DND-41 (cell line): Measurements from ENCODE around the gene IFITM10.

Source experiments
- ATAC-seq: fragments of 200-7000 bp; cut with Tn5 transposase; 3 replicates; pipeline ENCODE4 v1.9.1; 2021; ENCODE audit warnings: low read depth; ENCODE audit not compliant: insufficient read depth
- DNase-seq: peaks from one replicate; pipeline ENCODE4 v3.0.0-alpha.2; 2020
- H2AFZ ChIP-seq: 2 replicates; pipeline ENCODE4 v1.6.0; 2012; ENCODE audit warnings: low read depth, low read length
- H3K27ac ChIP-seq: 2 replicates; pipeline ENCODE4 v1.5.1; 2012; ENCODE audit warnings: low read length, inconsistent platforms
- H3K27me3 ChIP-seq: fragments of 200-600 bp; sonication (generic); 2 replicates; pipeline ENCODE4 v1.6.0; 2012; ENCODE audit warnings: low read length, mild to moderate bottlenecking, inconsistent platforms; ENCODE audit not compliant: insufficient read depth, poor library complexity
- H3K36me3 ChIP-seq: 2 replicates; pipeline ENCODE4 v1.5.1; 2012; ENCODE audit warnings: low read length, inconsistent platforms; ENCODE audit not compliant: insufficient read depth
- H3K4me1 ChIP-seq: 2 replicates; pipeline ENCODE4 v1.5.1; 2012; ENCODE audit warnings: mild to moderate bottlenecking, low read length; ENCODE audit not compliant: insufficient read depth
- H3K4me2 ChIP-seq: 2 replicates; pipeline ENCODE4 v1.6.0; 2012; ENCODE audit warnings: mild to moderate bottlenecking, moderate library complexity, low read length, inconsistent platforms; ENCODE audit not compliant: insufficient read depth
- H3K4me3 ChIP-seq, 2 experiments: fragments of 200-600 bp in 1 of 2; shearing (Covaris generic) in 1 of 2; 2 replicates each; pipeline ENCODE4 v1.5.1; 2012 to 2016; ENCODE audit warnings: inconsistent platforms in 2 of 2, low read length in 2 of 2, mild to moderate bottlenecking in 2 of 2, low read depth in 1 of 2, moderate library complexity in 1 of 2
- H3K79me2 ChIP-seq: 2 replicates; pipeline ENCODE4 v1.6.0; 2012; ENCODE audit warnings: low read length, inconsistent platforms; ENCODE audit not compliant: insufficient read depth
- H3K9ac ChIP-seq: 2 replicates; pipeline ENCODE4 v1.6.0; 2012; ENCODE audit warnings: low read depth, mild to moderate bottlenecking, inconsistent platforms, low read length, moderate library complexity
- H3K9me3 ChIP-seq: 2 replicates; pipeline ENCODE4 v1.5.1; 2012; ENCODE audit warnings: low read length, moderate library complexity, mild to moderate bottlenecking, inconsistent platforms; ENCODE audit not compliant: insufficient read depth, severe bottlenecking
- H4K20me1 ChIP-seq: 2 replicates; pipeline ENCODE4 v1.6.0; 2012; ENCODE audit warnings: low read length; ENCODE audit not compliant: insufficient read depth
- CTCF ChIP-seq: IDR thresholded peaks from 2 replicates; pipeline ENCODE4 v1.5.1; 2012; ENCODE audit warnings: borderline replicate concordance, low read length, moderate library complexity, mild to moderate bottlenecking; ENCODE audit not compliant: poor library complexity, severe bottlenecking; ENCODE audit errors: extremely low read depth
- EZH2 ChIP-seq: IDR thresholded peaks from 3 replicates; pipeline ENCODE4 v1.6.1; 2012; ENCODE audit warnings: borderline replicate concordance, low read depth, mild to moderate bottlenecking, moderate library complexity, low read length, inconsistent platforms; ENCODE audit not compliant: severe bottlenecking

Gene IFITM10

GRCh38 chr11:1779034-1779805 lies 28.8 kb upstream of the IFITM10 start:
- Histone ChIP-seq H4K20me1 (no peaks in the 10 kb centered on the region), H3K27me3 (no peaks in the 10 kb centered on the region), H3K4me1 (no peaks in the 10 kb centered on the region), H3K27ac (no peak overlapping the region), H3K36me3 (no peaks in the 10 kb centered on the region), H3K4me3 (no peak overlapping the region), H3K9ac (no peak overlapping the region), H2AFZ (no peak overlapping the region), H3K9me3 (no peaks in the 10 kb centered on the region), H3K79me2 (no peaks in the 10 kb centered on the region), H3K4me2 (no peak overlapping the region)
- DNase-seq (no peak), ATAC-seq (no peak)
- TF ChIP-seq EZH2 (no peak), CTCF (no peak)

GRCh38 chr11:1778141-1778911 lies 27.9 kb upstream of the IFITM10 start:
- TF ChIP-seq EZH2: no peak
- peaks cover under 1% of the 10 kb centered on the region; the same call in 1 of the 2 replicates for H3K4me1 ChIP-seq
- no peak overlapping the region for H3K4me3 ChIP-seq
- no peak for ATAC-seq
- no peak for DNase-seq
- no peaks in the 10 kb centered on the region for H4K20me1 ChIP-seq
- H3K9me3 ChIP-seq: no peaks in the 10 kb centered on the region
- H3K27ac ChIP-seq: no peak overlapping the region
- no peaks in the 10 kb centered on the region for H3K27me3 ChIP-seq
- no peaks in the 10 kb centered on the region for H3K79me2 ChIP-seq
- no peaks in the 10 kb centered on the region for H3K36me3 ChIP-seq
- no peak overlapping the region for H2AFZ ChIP-seq
- H3K9ac ChIP-seq: no peak overlapping the region
- H3K4me2 ChIP-seq: no peak overlapping the region

GRCh38 chr11:1777737-1778136 lies 27.3 kb upstream of the IFITM10 start:
- Histone ChIP-seq H3K4me3 (no peak overlapping the region), H3K4me2 (no peak overlapping the region), H4K20me1 (no peaks in the 10 kb centered on the region), H3K9me3 (no peaks in the 10 kb centered on the region), H3K27me3 (no peaks in the 10 kb centered on the region), H3K36me3 (no peaks in the 10 kb centered on the region), H3K4me1 (peaks cover 5% of the 10 kb centered on the region), H3K9ac (no peak overlapping the region), H3K27ac (no peak overlapping the region), H2AFZ (no peak overlapping the region), H3K79me2 (no peaks in the 10 kb centered on the region)
- no peak for ATAC-seq
- TF ChIP-seq EZH2: no peak
- TF ChIP-seq CTCF: no peak
- no peak for DNase-seq
